HG03066 (cell line): ENCODE results near the gene TEPSIN.

Experiments
- ATAC-seq: cut with Tn5 transposase; IDR thresholded peaks from one replicate; pipeline ENCODE4 v1.9.1; 2021; ENCODE audit warnings: low read depth; ENCODE audit not compliant: unreplicated experiment

TEPSIN gene

DNA sequence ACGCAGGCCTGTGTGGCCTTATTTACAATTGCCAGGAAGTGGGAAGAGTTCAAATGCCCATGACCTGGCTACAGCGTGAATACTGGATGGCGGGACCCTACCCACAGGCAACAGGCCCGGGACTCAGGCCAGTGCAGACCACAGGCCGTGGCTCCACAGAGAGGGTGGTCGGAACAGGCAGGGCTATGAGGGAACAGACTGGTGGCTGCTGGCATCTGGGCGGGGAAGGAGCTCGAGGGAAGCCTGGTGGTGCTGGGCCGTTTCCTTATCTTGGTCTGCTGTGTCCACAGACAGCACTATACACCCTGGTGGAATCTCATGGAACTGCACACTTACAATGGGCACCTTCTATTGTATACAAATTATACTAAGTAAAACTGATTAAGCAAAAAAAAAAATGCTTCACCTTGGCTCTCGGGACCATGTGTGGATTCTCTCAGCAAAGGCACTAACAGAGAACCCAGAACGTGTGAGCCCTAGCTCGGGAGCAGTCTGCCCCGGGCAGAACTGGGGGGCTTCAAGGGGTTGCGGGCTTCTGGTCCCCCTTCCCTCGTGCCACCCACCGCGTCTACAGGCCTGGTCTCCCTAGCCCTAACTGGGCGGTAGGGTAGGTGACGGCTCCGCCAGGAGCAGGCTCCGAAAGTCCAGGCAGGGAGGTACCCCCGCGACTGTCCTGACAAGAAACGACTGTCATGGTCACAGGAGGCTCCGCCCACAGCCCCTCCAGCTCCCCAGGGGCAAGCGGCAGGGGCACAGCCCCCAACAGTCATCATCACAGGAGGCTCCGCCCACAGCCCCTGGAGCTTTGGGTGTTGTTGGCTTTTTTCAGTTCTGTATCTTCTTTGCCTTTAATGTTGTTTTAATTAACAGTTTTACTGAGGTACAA, 37.9 kb downstream of the TEPSIN start:
- ATAC-seq = no peak

- ATAC-seq = no peak
Observed at GRCh38 chr17:81200201-81200600, 38.7 kb downstream of the TEPSIN start.

- no peak for ATAC-seq
Observed at GRCh38 chr17:81199482-81199830, 39.4 kb downstream of the TEPSIN start.

- ATAC-seq = no peak
Observed at GRCh38 chr17:81198826-81199481, 39.9 kb downstream of the TEPSIN start.

GRCh38 chr17:81197831-81198490, 40.9 kb downstream of the TEPSIN start:
- no peak for ATAC-seq

DNA sequence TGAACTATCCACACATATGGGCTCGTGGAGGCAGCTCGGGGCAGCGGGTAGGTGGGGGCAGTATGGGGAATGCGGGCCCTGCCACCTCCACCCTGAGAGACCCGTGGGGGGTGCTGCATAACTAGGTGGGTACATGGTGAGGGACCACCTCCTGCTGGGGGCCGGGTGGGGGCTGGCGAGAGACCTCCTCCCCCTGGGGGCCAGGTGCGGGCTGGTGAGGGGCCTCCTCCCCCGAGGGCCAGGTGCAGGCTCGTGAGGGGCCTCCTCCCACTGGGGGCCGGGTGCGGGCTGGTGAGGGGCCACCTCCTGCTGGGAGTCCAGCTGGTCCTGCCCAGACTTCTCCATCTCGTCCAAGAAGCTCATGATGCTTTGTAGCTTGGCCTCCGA, 41.5 kb downstream of the TEPSIN start:
- no peak for ATAC-seq

DNA sequence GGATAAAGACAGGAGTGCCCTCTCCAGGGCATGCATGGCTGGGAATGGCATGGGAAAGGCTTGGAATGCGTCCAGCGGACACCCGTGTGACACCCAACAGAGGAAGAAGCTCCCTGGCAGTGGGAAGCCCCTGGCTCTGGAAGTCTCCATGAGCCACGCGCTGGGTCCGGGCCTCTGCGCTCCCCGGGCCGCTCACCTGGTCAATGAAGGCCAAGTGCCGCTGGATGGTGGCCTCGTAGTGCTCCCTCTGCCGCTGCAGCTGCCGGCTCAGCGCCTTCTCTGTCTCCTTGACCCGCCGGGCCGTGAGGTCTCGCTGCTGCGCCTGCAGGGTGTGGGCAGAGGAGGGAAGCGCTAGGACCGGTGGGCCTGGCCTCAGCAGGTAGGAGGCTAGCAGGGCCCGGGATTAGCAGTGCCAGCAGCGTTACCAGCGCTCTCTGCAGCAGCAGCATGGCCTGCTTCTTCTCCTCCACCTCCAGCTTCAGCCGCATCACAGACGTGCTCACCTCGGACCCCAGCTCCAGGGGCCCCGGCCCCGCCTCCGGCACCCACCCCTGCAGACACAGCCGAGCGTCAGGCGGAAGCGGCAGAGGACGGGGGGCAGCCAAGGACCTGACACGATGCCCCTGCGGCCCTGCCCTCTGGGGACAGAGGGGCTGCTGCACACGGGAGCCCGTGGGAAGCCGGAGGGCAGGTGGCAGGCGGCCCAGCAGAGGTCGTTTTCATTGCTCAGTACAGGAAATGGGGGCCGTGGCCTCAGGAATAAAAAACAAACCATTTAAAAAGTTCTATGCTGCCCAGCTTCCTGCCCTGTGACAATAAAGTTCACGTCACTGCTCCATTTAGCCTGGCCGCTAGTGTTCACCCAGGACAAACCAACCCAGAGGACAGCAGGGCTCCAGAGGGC, 42.1 kb downstream of the TEPSIN start:
- no peak for ATAC-seq

- ATAC-seq = no peak
Observed at GRCh38 chr17:81195941-81196495, 42.8 kb downstream of the TEPSIN start.

DNA sequence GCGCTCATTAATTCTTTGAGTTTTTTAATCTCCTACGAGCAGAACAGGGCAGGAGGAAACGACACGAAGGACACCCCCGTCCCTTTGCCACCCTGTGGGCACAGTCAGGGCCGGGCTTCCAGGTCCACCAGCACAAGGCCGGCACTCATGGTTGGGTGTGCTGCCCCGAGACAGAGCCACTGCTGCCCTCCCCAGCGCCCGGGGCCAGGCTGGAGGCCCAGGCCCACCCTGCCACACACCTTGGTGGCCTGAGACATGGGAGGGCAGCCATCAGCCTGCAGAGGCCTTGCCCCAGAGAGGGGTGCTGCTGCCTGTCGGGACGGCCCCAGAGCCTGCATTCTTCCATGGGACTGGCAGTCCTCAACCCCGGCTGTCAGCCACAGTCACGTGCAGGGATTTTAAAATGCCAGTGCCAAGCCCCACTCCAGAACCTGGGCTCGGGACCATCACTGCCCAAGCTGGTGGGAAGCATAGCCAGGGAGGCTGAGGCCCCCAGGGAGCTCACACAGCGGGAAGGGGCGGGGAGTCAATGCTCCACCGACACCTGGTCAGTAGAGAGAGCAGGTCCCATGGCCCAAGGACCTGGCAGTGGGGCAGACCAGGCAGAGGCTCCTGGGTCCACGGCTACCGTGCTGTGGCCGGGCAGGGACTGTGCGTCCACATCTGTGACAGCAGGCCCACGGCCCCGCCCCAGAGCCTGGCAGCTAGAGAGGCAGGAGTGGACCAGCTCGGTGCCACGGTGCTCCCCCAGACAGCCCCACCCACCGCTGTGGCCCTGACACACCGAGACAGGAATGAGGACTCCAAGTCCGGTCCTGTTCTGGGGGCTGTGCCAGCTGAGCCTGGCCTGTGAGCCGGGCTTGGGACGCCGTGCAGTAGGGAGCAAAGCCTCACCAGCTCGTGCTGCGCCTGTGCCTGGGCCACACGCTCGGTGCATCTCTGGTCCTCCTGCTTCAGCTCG, 43.6 kb downstream of the TEPSIN start:
- ATAC-seq = no peak

- ATAC-seq = no peak
Observed at GRCh38 chr17:81194225-81194760, 44.6 kb downstream of the TEPSIN start.

- ATAC-seq = no peak
Observed at GRCh38 chr17:81193470-81194224, 45.2 kb downstream of the TEPSIN start.

DNA sequence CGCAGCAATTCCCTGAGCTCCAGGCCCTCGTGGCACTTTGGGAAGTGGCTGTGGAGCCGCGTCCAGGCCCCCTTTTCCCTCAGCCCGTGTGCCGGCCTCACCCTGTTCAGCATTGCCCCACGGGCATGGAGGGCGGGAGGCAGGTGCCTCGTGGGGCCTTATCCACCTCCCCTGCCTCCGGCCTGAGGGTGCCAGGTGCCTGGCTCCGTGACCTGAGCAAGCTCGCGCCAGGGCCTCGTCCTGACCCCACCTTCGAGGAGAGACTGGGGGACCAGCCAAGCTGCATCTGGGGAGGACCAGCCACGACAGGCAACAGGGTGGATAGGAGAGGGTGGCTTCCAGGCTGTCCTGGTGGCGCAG, 45.8 kb downstream of the TEPSIN start:
- ATAC-seq = no peak

DNA sequence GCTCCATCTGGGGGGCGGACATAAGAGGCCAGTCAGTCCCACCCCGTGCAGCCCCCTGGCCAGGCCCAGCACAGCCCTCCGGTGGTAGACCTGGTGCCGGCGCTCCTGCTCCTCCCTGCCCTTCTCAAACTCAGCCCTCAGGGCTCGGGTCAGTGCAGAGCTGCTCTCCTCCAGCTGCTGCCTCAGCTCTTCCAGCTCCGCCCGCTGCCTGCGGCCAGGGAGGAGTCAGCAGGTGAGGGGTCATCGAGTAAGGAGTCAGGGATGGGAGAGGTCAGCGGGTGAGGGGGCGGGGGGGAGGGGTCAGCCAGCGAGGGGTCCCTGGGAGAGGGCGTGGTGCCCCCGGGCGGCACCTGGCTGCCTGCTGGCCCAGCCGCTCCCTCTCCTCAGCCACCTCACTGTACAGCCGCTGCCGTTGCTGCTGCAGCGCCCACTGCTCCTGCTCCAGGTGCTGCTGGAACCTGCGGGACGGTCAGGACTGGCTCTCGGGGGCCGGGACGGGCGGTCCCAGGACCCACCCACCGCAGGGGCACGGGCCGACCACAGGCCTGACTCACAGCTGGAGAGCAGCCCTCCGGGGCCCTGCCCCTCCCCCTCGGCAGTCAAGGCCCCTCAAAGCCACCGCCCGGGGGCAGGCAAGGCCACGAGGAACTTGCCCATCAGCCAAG, 46.3 kb downstream of the TEPSIN start:
- ATAC-seq = no peak

DNA sequence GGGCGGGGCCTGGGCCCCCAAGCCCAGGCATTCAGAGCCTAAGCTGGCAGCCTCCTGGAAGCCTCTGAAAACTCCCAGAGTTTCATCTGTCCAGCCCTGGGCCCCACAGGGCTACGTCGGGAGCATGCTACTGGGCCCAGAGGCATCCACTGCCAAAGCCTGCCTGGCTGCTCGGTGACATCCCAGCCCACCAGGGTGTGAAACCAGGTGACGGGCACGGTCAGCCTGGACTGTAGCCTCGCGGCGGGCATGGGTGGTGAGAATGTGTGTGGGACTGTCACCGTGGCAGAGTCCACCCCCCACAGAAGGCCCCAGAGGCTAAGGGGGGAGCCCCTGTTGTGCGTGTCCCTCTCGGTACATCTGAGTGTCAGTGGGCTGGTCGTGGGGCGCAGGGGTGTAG, 47.2 kb downstream of the TEPSIN start:
- no peak for ATAC-seq

DNA sequence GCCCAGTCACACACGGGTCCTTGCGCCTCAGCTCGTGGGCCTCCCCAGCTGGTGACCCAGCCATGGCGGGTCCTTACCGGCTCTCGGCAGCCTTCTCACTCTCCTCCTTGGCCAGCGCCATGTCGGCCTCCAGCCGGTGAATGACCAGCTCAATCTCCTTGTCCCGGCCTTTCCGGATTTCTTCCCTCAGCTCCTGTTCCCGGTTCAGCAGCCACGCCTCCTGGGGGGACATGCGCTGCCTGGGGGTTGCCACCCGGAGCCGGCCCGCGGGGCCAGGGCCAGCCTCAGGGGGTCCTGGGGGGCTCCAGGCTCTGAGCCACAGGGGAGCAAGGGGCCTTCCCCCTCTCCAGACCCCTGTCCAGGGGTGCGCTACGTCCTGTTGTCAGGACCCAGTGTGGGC, 47.7 kb downstream of the TEPSIN start:
- no peak for ATAC-seq

- no peak for ATAC-seq
Observed at GRCh38 chr17:81190591-81190990, 48.3 kb downstream of the TEPSIN start.

DNA sequence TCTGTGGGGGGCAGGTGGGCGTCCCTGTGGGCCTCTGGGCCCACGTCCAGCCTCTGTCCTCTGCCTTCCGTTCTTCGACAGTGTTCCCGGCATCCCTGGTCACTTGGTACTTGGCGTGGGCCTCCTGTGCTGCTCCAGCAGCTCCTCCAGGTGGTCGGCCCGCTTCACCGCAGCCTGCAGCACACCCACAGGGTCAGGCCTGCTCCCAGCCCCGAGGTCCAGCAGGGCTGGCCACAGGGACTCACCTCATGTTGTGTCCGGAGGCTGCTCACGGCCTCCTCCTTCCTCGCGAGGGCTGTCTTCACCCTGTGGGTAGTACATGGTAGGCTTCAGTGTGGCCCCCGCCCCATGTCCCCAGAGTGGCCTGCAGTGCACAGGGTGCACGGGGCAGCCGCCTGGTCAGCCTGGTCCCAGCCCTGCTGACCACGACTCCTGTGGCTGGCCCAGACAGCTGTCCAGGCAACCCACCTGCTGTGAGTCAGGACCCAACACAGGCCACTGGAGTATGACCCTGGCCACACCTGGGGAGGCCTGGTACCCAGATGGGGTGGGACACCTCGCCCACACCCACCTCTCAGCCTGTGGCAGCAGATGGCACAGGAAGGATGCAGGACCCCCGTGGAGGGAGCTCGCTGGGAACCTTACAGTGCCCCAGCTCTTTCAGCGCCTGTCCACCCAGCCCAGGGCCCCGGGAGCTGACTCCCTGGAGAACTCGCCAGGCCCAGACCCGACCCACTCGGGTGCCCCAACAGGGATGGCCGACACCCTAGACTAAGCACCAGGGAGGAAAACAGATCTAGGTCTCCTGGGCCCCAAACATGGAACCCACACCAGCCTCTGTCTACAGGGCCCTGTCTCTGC, 49.0 kb downstream of the TEPSIN start:
- ATAC-seq = no peak
